Measurements from ENCODE around the gene MAPK6. TPM values are rescaled to one million over a fixed set of nuclear protein-coding genes. Genes with fewer than 3 reads are reported as not detected.

Gene MAPK6
- total RNA-seq, 1 donor from 2014 or later = 91.7 TPM

- Mint-ChIP-seq H3K27me3 (no peaks in the 10 kb centered on the region), H3K36me3 (ENCODE audit: insufficient read depth) (peaks cover 29% of the 10 kb centered on the region), H3K27ac (no peak overlapping the region), H3K4me3 (ENCODE audit: low read depth) (no peak overlapping the region), H3K9me3 (ENCODE audit: low read depth) (no peaks in the 10 kb centered on the region), H3K4me1 (ENCODE audit: low read depth) (no peaks in the 10 kb centered on the region)
- no peak for DNase-seq (ENCODE audit: low spot score, unreplicated experiment)
- TF ChIP-seq CTCF (IDR thresholded peaks at IDR 0.05; ENCODE audit: unreplicated experiment) = no peak
Observed at GRCh38 chr15:52060501-52060900, 41.5 kb downstream of the MAPK6 start.

GRCh38 chr15:52066842-52067544 is 48.0 kb downstream of the MAPK6 start:
- TF ChIP-seq CTCF (IDR thresholded peaks at IDR 0.05; ENCODE audit: unreplicated experiment) = no peak
- Mint-ChIP-seq H3K9me3 (ENCODE audit: low read depth) (no peaks in the 10 kb centered on the region), H3K27ac (no peak overlapping the region), H3K36me3 (ENCODE audit: insufficient read depth) (peaks cover 16% of the 10 kb centered on the region), H3K27me3 (no peaks in the 10 kb centered on the region), H3K4me3 (ENCODE audit: low read depth) (no peak overlapping the region), H3K4me1 (ENCODE audit: low read depth) (peaks cover 9% of the 10 kb centered on the region)
- DNase-seq (ENCODE audit: low spot score, unreplicated experiment) = no peak

- no peak for DNase-seq (ENCODE audit: low spot score, unreplicated experiment)
- H3K27me3 Mint-ChIP-seq = no peaks in the 10 kb centered on the region
- H3K9me3 Mint-ChIP-seq (ENCODE audit: low read depth) = no peaks in the 10 kb centered on the region
- no peak overlapping the region for H3K27ac Mint-ChIP-seq
- peaks cover 9% of the 10 kb centered on the region for H3K4me1 Mint-ChIP-seq (ENCODE audit: low read depth)
- H3K4me3 Mint-ChIP-seq (ENCODE audit: low read depth) = no peak overlapping the region
- TF ChIP-seq CTCF (IDR thresholded peaks at IDR 0.05; ENCODE audit: unreplicated experiment) = no peak
- H3K36me3 Mint-ChIP-seq (ENCODE audit: insufficient read depth) = peaks cover 16% of the 10 kb centered on the region
Observed at GRCh38 chr15:52067545-52067926, 48.5 kb downstream of the MAPK6 start.

GRCh38 chr15:52068004-52068615 is 49.1 kb downstream of the MAPK6 start:
- Mint-ChIP-seq H3K9me3 (ENCODE audit: low read depth) (no peaks in the 10 kb centered on the region), H3K4me1 (ENCODE audit: low read depth) (peaks cover 9% of the 10 kb centered on the region), H3K27ac (no peak overlapping the region), H3K36me3 (ENCODE audit: insufficient read depth) (peaks cover 14% of the 10 kb centered on the region), H3K27me3 (no peaks in the 10 kb centered on the region), H3K4me3 (ENCODE audit: low read depth) (no peak overlapping the region)
- no peak for DNase-seq (ENCODE audit: low spot score, unreplicated experiment)
- TF ChIP-seq CTCF (IDR thresholded peaks at IDR 0.05; ENCODE audit: unreplicated experiment) = no peak

- TF ChIP-seq CTCF (IDR thresholded peaks at IDR 0.05; ENCODE audit: unreplicated experiment) = no peak
- no peaks in the 10 kb centered on the region for H3K27me3 Mint-ChIP-seq
- H3K4me1 Mint-ChIP-seq (ENCODE audit: low read depth) = peaks cover 9% of the 10 kb centered on the region
- H3K4me3 Mint-ChIP-seq (ENCODE audit: low read depth) = no peak overlapping the region
- no peak overlapping the region for H3K27ac Mint-ChIP-seq
- no peak for DNase-seq (ENCODE audit: low spot score, unreplicated experiment)
- H3K36me3 Mint-ChIP-seq (ENCODE audit: insufficient read depth) = peaks cover 4% of the 10 kb centered on the region
- no peaks in the 10 kb centered on the region for H3K9me3 Mint-ChIP-seq (ENCODE audit: low read depth)
Observed at GRCh38 chr15:52069559-52069958, 50.5 kb downstream of the MAPK6 start.
